A673 (cell line): Measurements from ENCODE around the gene UBTD1. TPM values are rescaled to one million over a fixed set of nuclear protein-coding genes. Genes with fewer than 3 reads are reported as not detected.

ENCODE experiments used
- BruUV-seq: library from RNA; stranded (reverse); fragments of 400-500 nt; replicated peaks from 2 replicates; lab custom pipeline; 2021; lab: Mats Ljungman, UMichigan
- CTCF ChIA-PET: fragments of 300-600 bp; sonication (Branson Sonifier 250); formaldehyde crosslinking; loops from one replicate; lab custom pipeline; 2022; ENCODE audit warnings: antibody characterized with exemption; lab: Charles Lee
- POLR2A ChIA-PET: fragments of 300-600 bp; sonication (Branson Sonifier 250); formaldehyde crosslinking; loops from one replicate; lab custom pipeline; 2022; ENCODE audit warnings: antibody characterized with exemption; ENCODE audit not compliant: low non-redundant PET; lab: Charles Lee
- DNase-seq: peaks from one replicate; pipeline ENCODE4 v3.0.0-alpha.2; 2015; ENCODE audit warnings: low spot score
- H3K27ac ChIP-seq: fragments of 200-600 bp; sonication (generic); 2 replicates; pipeline ENCODE4 v1.5.1; 2016; ENCODE audit warnings: mixed run types, low read depth, mild to moderate bottlenecking, mixed read lengths, antibody characterized with exemption, low read length; ENCODE audit not compliant: poor library complexity, severe bottlenecking
- H3K27me3 ChIP-seq: fragments of 200-600 bp; sonication (generic); replicated peaks from 2 replicates; pipeline ENCODE4 v1.6.1; 2017; ENCODE audit warnings: mixed run types, low read depth, mild to moderate bottlenecking, mixed read lengths, antibody characterized with exemption, low read length; ENCODE audit not compliant: insufficient read depth, poor library complexity
- H3K36me3 ChIP-seq: fragments of 200-600 bp; sonication (generic); 2 replicates; pipeline ENCODE4 v1.6.1; 2016; ENCODE audit warnings: mixed run types, mild to moderate bottlenecking, mixed read lengths, antibody characterized with exemption, low read length; ENCODE audit not compliant: insufficient read depth, poor library complexity, severe bottlenecking
- H3K4me1 ChIP-seq: fragments of 200-600 bp; sonication (generic); 2 replicates; pipeline ENCODE4 v1.6.1; 2017; ENCODE audit warnings: mixed run types, mild to moderate bottlenecking, mixed read lengths, antibody characterized with exemption, low read length; ENCODE audit not compliant: insufficient read depth, poor library complexity, severe bottlenecking
- H3K4me3 ChIP-seq: fragments of 200-600 bp; sonication (generic); 2 replicates; pipeline ENCODE4 v1.5.1; 2016; ENCODE audit warnings: low read depth, mixed run types, mild to moderate bottlenecking, mixed read lengths, low read length; ENCODE audit not compliant: poor library complexity, severe bottlenecking
- H3K9me3 ChIP-seq: fragments of 200-600 bp; sonication (generic); 2 replicates; pipeline ENCODE4 v1.6.1; 2016; ENCODE audit warnings: mixed run types, low read depth, mild to moderate bottlenecking, mixed read lengths, antibody characterized with exemption, low read length; ENCODE audit not compliant: poor library complexity, severe bottlenecking
- EZH2 ChIP-seq: fragments of 200-600 bp; sonication (generic); IDR thresholded peaks from 2 replicates; pipeline ENCODE4 v1.6.1; 2017; ENCODE audit warnings: borderline replicate concordance, low read depth, mild to moderate bottlenecking, mixed read lengths, antibody characterized with exemption, low read length; ENCODE audit not compliant: poor library complexity, severe bottlenecking
- intact Hi-C: fragments of 100-400 bp; cut with micrococcal nuclease; formaldehyde crosslinking; loops from one replicate; pipeline ENCODE4 v1.10.0; 2022; ENCODE audit not compliant: unreplicated experiment
- total RNA-seq: library from RNA; stranded (reverse); gene quantifications from 2 replicates; pipeline ENCODE4 v1.2.3, GENCODE V29; 2021
- TF ChIP-seq, protein P1 (sequence below): fragments of 300-800, 200-600 bp; sonication (generic); conservative IDR thresholded peaks from 2 replicates; pipeline ENCODE4 v1.5.1; 2017; ENCODE audit warnings: low read depth, mild to moderate bottlenecking, antibody characterized with exemption, low read length, moderate library complexity, mixed read lengths

The UBTD1 gene
- total RNA-seq, 1 experiment from 2014 or later: 3.1 TPM

DNA sequence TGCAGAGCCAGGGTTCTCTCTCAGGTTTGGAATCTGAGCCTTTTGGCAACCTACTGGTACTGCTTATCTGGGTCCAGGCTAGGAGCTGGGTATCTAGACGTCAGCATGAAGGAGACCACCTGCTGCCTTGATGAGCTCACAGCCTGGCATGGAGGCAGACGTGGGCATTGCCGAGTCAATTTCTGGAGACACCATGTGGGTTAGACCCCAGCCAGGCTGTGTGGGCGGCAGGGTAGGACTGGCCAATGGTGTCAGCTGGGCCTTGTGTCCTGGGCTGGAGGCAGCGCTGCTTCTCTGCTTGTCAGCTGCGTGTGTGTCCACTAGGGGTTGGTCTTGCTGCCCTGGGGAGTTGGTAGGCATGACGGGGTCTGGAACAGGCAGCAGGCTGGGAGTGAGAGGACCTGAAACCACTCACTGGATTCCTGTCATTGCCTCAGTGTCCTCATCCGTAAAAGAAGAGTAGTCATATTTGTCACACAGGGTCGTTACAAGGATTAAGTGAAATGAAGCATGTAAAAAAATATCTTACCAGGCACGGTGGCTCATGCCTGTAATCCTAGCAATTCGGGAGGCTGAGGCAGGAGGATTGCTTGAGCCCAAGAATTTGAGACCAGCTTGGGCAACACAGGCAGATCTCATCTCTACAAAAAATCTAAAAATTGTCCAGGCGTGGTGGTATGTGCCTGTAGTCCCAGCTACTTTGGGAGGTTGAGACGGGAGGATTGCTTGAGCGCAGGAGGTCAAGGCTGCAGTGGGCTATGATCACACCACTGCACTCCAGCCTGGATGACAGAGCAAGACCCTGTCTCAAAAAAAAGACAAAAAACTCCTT lies 42.2 kb downstream of the UBTD1 start:
- no peaks in the 10 kb centered on the region for H3K36me3 ChIP-seq
- no peak for TF ChIP-seq EZH2
- intact Hi-C loops: no loop called here
- no peaks in the 10 kb centered on the region for H3K9me3 ChIP-seq
- no peaks in the 10 kb centered on the region for H3K27me3 ChIP-seq
- H3K27ac ChIP-seq: no peak overlapping the region
- H3K4me3 ChIP-seq: no peak overlapping the region
- POLR2A ChIA-PET: no interaction called here
- H3K4me1 ChIP-seq: peaks cover 20% of the 10 kb centered on the region
- no TSS peak for BruUV-seq
- no peak for DNase-seq
- CTCF ChIA-PET: interaction anchor here (1.2 kb wide), 1 partner anchor 8 kb away, joined by 3 read pairs; no protein-coding TSS in a partner anchor

DNA sequence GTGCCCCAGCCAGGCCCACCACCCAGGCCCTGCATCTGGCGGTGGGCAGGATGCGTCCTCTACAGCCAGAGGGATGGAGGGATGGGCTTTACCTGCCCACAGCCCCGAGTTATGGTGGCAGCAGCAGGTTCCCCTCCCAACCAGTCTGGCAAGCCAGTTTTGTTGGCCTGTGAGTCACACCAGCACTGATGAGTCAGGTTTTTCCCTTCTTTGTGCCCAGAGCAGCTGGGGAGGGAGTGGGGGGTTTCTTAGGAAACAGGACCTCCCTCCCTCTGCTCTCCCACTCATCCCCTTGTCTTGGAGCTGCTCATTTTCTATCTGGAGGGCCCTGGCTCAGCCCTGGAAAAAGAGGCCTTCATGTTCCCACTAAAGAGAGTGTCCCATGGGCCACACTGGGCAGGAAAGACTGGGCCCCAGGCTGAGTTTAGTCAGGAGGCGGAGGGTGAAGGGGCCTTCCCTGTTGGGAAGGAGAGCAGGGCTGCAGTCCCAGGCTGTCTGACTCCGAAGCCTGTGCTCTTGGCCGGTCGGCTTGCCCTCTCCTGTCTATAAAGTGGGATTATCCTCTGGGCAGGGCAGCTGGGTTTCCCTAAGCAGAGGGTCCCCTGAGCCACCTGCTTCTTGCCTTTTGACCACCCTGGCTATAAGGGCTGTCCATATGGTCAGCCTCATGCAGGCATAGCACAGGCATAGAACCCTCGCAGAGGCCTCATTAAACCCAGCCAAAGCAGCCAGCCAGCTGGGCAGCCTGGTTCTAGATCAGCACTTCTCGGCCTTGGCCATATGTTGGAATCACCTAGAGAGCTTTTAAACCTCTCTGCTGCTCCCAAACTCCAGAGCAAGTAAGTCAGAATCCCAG lies 43.7 kb downstream of the UBTD1 start:
- H3K27ac ChIP-seq: peak overlapping the region; percentile 62
- peak; percentile 82 for DNase-seq

GRCh38 chr10:97543025-97543546 lies 44.4 kb downstream of the UBTD1 start:
- Histone ChIP-seq H3K9me3 (no peaks in the 10 kb centered on the region), H3K4me3 (no peak overlapping the region), H3K4me1 (peaks cover 20% of the 10 kb centered on the region), H3K27me3 (no peaks in the 10 kb centered on the region), H3K36me3 (no peaks in the 10 kb centered on the region), H3K27ac (peak overlapping the region; percentile 62)
- peak; percentile 68 for DNase-seq
- TF ChIP-seq EZH2: no peak
- TF ChIP-seq, protein P1, sequence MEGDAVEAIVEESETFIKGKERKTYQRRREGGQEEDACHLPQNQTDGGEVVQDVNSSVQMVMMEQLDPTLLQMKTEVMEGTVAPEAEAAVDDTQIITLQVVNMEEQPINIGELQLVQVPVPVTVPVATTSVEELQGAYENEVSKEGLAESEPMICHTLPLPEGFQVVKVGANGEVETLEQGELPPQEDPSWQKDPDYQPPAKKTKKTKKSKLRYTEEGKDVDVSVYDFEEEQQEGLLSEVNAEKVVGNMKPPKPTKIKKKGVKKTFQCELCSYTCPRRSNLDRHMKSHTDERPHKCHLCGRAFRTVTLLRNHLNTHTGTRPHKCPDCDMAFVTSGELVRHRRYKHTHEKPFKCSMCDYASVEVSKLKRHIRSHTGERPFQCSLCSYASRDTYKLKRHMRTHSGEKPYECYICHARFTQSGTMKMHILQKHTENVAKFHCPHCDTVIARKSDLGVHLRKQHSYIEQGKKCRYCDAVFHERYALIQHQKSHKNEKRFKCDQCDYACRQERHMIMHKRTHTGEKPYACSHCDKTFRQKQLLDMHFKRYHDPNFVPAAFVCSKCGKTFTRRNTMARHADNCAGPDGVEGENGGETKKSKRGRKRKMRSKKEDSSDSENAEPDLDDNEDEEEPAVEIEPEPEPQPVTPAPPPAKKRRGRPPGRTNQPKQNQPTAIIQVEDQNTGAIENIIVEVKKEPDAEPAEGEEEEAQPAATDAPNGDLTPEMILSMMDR: no peak
- ChIA-PET POLR2A (no interaction called here), CTCF (no interaction called here)
- intact Hi-C loops: no loop called here
- no TSS peak for BruUV-seq

More for the DNA sequence above, 43.7 kb downstream of the UBTD1 start:
- no TSS peak for BruUV-seq
- Histone ChIP-seq H3K36me3 (no peaks in the 10 kb centered on the region), H3K4me3 (no peak overlapping the region), H3K4me1 (peaks cover 20% of the 10 kb centered on the region), H3K27me3 (no peaks in the 10 kb centered on the region), H3K9me3 (no peaks in the 10 kb centered on the region)
- POLR2A ChIA-PET: no interaction called here
- CTCF ChIA-PET: interaction anchor here (0.6 kb wide), 1 partner anchor 75 kb away, joined by 4 read pairs; no protein-coding TSS in a partner anchor
- intact Hi-C loops: no loop called here
- no peak for TF ChIP-seq EZH2
- TF ChIP-seq, protein P1: no peak
